B cell (primary cell): ENCODE results near the gene P4HA2. TPM values are rescaled to one million over a fixed set of nuclear protein-coding genes. Genes with fewer than 3 reads are reported as not detected.

Experiments used
- ATAC-seq: fragments of 200-7000 bp; cut with Tn5 transposase; one replicate; pipeline ENCODE4 v1.10.0; 2021; ENCODE audit warnings: low read depth, mild to moderate bottlenecking, moderate number of reproducible peaks, moderate library complexity
- CTCF ChIA-PET: fragments of 350-600 bp; sonication (Branson Sonifier 250); formaldehyde crosslinking; loops from one replicate; lab custom pipeline; 2021; ENCODE audit warnings: antibody characterized with exemption, inconsistent platforms; lab: Charles Lee
- POLR2A ChIA-PET: fragments of 350-600 bp; sonication (Branson Sonifier 250); formaldehyde crosslinking; loops from one replicate; lab custom pipeline; 2021; ENCODE audit warnings: antibody characterized with exemption; lab: Charles Lee
- DNase-seq: peaks from one replicate; pipeline ENCODE4 v3.0.0; 2013
- H2AFZ ChIP-seq: 2 replicates; pipeline ENCODE4 v1.6.1; 2012; ENCODE audit warnings: mild to moderate bottlenecking, low read depth, low read length; ENCODE audit not compliant: insufficient read depth, poor library complexity, severe bottlenecking
- H3K27ac ChIP-seq, 2 donors: 1 replicate in 1 of 2; 2 replicates in 1 of 2; pipeline ENCODE4 v1.5.1; 2012 to 2013; ENCODE audit warnings: low read length in 2 of 2, mild to moderate bottlenecking in 2 of 2, moderate library complexity in 1 of 2
- H3K27me3 ChIP-seq, 4 experiments: fragments of 200-600 bp in 1 of 4; sonication (generic) in 1 of 4; replicated peaks in 1 of 4; 1 replicate in 2 of 4; 2 replicates in 2 of 4; pipeline versions ENCODE4 v1.6.1 to v1.7.0; 2013 to 2016; ENCODE audit warnings: low read length in 3 of 4, mild to moderate bottlenecking in 2 of 4, mixed read lengths in 1 of 4, moderate library complexity in 1 of 4; ENCODE audit not compliant: insufficient read depth in 4 of 4, control insufficient read depth in 3 of 4; ENCODE audit errors: control extremely low read depth in 1 of 4
- H3K36me3 ChIP-seq, 2 experiments: replicated peaks in 1 of 2; 1 replicate in 1 of 2; 2 replicates in 1 of 2; pipeline versions ENCODE4 v1.6.1 to v1.7.1; 2013; ENCODE audit warnings: low read length in 1 of 2; ENCODE audit not compliant: insufficient read depth in 2 of 2, control insufficient read depth in 1 of 2; ENCODE audit errors: control extremely low read depth in 1 of 2, extremely low read depth in 1 of 2
- H3K4me1 ChIP-seq, 2 donors: fragments of 200-600 bp in 1 of 2; sonication (generic) in 1 of 2; 1 replicate in 1 of 2; 2 replicates in 1 of 2; pipeline versions ENCODE4 v1.5.1 to v1.6.1; 2013 to 2017; ENCODE audit warnings: low read length in 2 of 2; ENCODE audit not compliant: control insufficient read depth in 2 of 2, insufficient read depth in 2 of 2
- H3K4me2 ChIP-seq: replicated peaks from 2 replicates; pipeline ENCODE3; 2012; ENCODE audit warnings: mild to moderate bottlenecking, low read depth, low read length; ENCODE audit not compliant: poor library complexity, severe bottlenecking
- H3K4me3 ChIP-seq, 5 experiments: fragments of 200-600 bp in 1 of 5; sonication (generic) in 1 of 5; 1 replicate in 3 of 5; 2 replicates in 2 of 5; pipeline versions ENCODE4 v1.5.1 to v1.7.0; 2011 to 2016; ENCODE audit warnings: low read length in 4 of 5, mild to moderate bottlenecking in 4 of 5, low read depth in 2 of 5, control low read depth in 1 of 5, moderate library complexity in 1 of 5; ENCODE audit not compliant: insufficient read depth in 1 of 5; ENCODE audit errors: control extremely low read depth in 1 of 5, extremely low read depth in 1 of 5
- H3K79me2 ChIP-seq: fragments of 200-600 bp; sonication (generic); one replicate; pipeline ENCODE4 v1.6.0; 2016; ENCODE audit warnings: low read length; ENCODE audit not compliant: control insufficient read depth, insufficient read depth
- H3K9ac ChIP-seq: fragments of 200-600 bp; sonication (generic); 2 replicates; pipeline ENCODE4 v1.6.1; 2017; ENCODE audit warnings: mild to moderate bottlenecking, low read length, moderate library complexity
- H3K9me3 ChIP-seq, 3 donors: one replicate each; pipeline versions ENCODE4 v1.6.1 to v1.7.1; 2013; ENCODE audit warnings: low read length in 2 of 3; ENCODE audit not compliant: control insufficient read depth in 2 of 3, insufficient read depth in 1 of 3; ENCODE audit errors: control extremely low read depth in 1 of 3
- H4K20me1 ChIP-seq: 2 replicates; pipeline ENCODE4 v1.6.0; 2012; ENCODE audit warnings: mild to moderate bottlenecking, low read length; ENCODE audit not compliant: insufficient read depth, control insufficient read depth, poor library complexity, severe bottlenecking
- H3K27ac Mint-ChIP-seq: one replicate; pipeline ENCODE4 v1.8.0; 2021; ENCODE audit warnings: mixed read lengths
- H3K27me3 Mint-ChIP-seq: one replicate; pipeline ENCODE4 v1.8.0; 2021; ENCODE audit warnings: mixed read lengths
- H3K4me1 Mint-ChIP-seq: one replicate; pipeline ENCODE4 v1.8.0; 2021; ENCODE audit warnings: mixed read lengths
- H3K4me3 Mint-ChIP-seq: one replicate; pipeline ENCODE4 v1.8.0; 2021; ENCODE audit warnings: mixed read lengths
- H3K9me3 Mint-ChIP-seq: one replicate; pipeline ENCODE4 v1.8.0; 2022; ENCODE audit warnings: mixed read lengths; ENCODE audit not compliant: insufficient read depth
- CTCF ChIP-seq: fragments of 200-600 bp; IDR thresholded peaks from one replicate; pipeline ENCODE4 v1.8.0; 2022; ENCODE audit warnings: antibody characterized with exemption, mild to moderate bottlenecking
- EZH2 ChIP-seq: IDR thresholded peaks from 2 replicates; pipeline ENCODE4 v1.6.1; 2012; ENCODE audit warnings: borderline replicate concordance, low read depth, mild to moderate bottlenecking, moderate library complexity, low read length; ENCODE audit not compliant: insufficient read depth, poor library complexity, severe bottlenecking
- WGBS: methylation state at CpG from one replicate; pipeline ENCODE4 v1.1.5; 2013; ENCODE audit warnings: missing lambda C conversion rate; ENCODE audit not compliant: insufficient coverage; 5-methylcytosine and 5-hydroxymethylcytosine counted together
- intact Hi-C: fragments of 100-400 bp; cut with micrococcal nuclease; formaldehyde crosslinking; loops from one replicate; pipeline ENCODE4 v1.10.0; 2022
- polyA plus RNA-seq: library from polyadenylated mRNA; depleted of rRNA; stranded (reverse); fragments of >200 nt; gene quantifications from 2 replicates; pipeline ENCODE4 v1.2.3, GENCODE V29; 2012
- total RNA-seq, 2 donors: library from RNA; stranded (reverse); fragments of 120-200 nt in 1 of 2; gene quantifications; 1 replicate in 1 of 2; 2 replicates in 1 of 2; pipeline versions ENCODE4 v1.2.3 to v1.2.4, GENCODE V29; 2013 to 2022

Gene P4HA2
- total and polyA plus RNA-seq, 2 donors (not counting 1 experiment from before 2014, with no cell fraction given), result 0.09 to 0.25 TPM

- Histone ChIP-seq H3K9me3 (no peaks in the 10 kb centered on the region), H3K4me1 (no peaks in the 10 kb centered on the region), H3K27me3 (no peaks in the 10 kb centered on the region), H4K20me1 (no peaks in the 10 kb centered on the region), H3K79me2 (no peaks in the 10 kb centered on the region), H3K27ac (no peak overlapping the region), H3K36me3 (no peaks in the 10 kb centered on the region), H3K4me3 (no peak overlapping the region), H3K9ac (no peak overlapping the region), H3K4me2 (no peak overlapping the region), H2AFZ (no peak overlapping the region)
- Mint-ChIP-seq H3K9me3 (no peaks in the 10 kb centered on the region), H3K4me1 (no peaks in the 10 kb centered on the region), H3K27ac (no peak overlapping the region), H3K27me3 (no peaks in the 10 kb centered on the region), H3K4me3 (no peak overlapping the region)
- ATAC-seq (no peak), DNase-seq (no peak)
- no peak for TF ChIP-seq EZH2
- TF ChIP-seq CTCF, result no peak
- CTCF ChIA-PET, result no interaction called here
- 98% methylated on average over 7 of the region's 7 CpGs for WGBS
- intact Hi-C loops, result no loop called here
- POLR2A ChIA-PET, result no interaction called here
Measured at GRCh38 chr5:132213666-132214065, 14.0 kb downstream of the P4HA2 start.

- TF ChIP-seq CTCF, result no peak
- TF ChIP-seq EZH2, result no peak
Measured at GRCh38 chr5:132211787-132212186, 15.9 kb downstream of the P4HA2 start.

More at GRCh38 chr5:132211787-132212186, 15.9 kb downstream of the P4HA2 start:
- Mint-ChIP-seq H3K4me3 (no peak overlapping the region), H3K4me1 (no peaks in the 10 kb centered on the region), H3K27me3 (no peaks in the 10 kb centered on the region), H3K9me3 (no peaks in the 10 kb centered on the region), H3K27ac (no peak overlapping the region)
- Histone ChIP-seq H3K27me3 (no peaks in the 10 kb centered on the region), H3K4me3 (no peak overlapping the region), H3K4me1 (no peaks in the 10 kb centered on the region), H3K4me2 (no peak overlapping the region), H2AFZ (no peak overlapping the region), H4K20me1 (no peaks in the 10 kb centered on the region), H3K9me3 (no peaks in the 10 kb centered on the region), H3K36me3 (no peaks in the 10 kb centered on the region), H3K79me2 (no peaks in the 10 kb centered on the region), H3K9ac (no peak overlapping the region), H3K27ac (no peak overlapping the region)
- intact Hi-C loops, result no loop called here
- no peak for ATAC-seq
- no CpG with 5 or more reads among the region's 1 CpG for WGBS
- CTCF ChIA-PET, result interaction anchor here (1.5 kb wide), 1 partner anchor 26 kb away, joined by 5 read pairs; no protein-coding TSS in a partner anchor
- POLR2A ChIA-PET, result no interaction called here
- DNase-seq, result no peak
